Mesenchymal stem cell (in vitro differentiated cells and primary cell): ENCODE measurements around the gene HYDIN.

Source experiments
- DNase-seq: peaks from one replicate; pipeline ENCODE4 v3.0.0-alpha.2; 2013
- H2AFZ ChIP-seq: one replicate; pipeline ENCODE4 v1.6.1; 2013; ENCODE audit warnings: low read depth, mild to moderate bottlenecking, control low read depth, inconsistent platforms, low read length, moderate library complexity
- H2AK5ac ChIP-seq: 2 replicates; pipeline ENCODE4 v1.6.1; 2013; ENCODE audit warnings: low read length, moderate library complexity, mild to moderate bottlenecking, inconsistent platforms; ENCODE audit not compliant: severe bottlenecking
- H2BK120ac ChIP-seq: one replicate; pipeline ENCODE4 v1.6.1; 2013; ENCODE audit warnings: low read depth, mild to moderate bottlenecking, inconsistent platforms, low read length, moderate library complexity
- H2BK12ac ChIP-seq, 2 experiments: one replicate each; pipeline ENCODE4 v1.6.1; 2013; ENCODE audit warnings: inconsistent platforms in 2 of 2, low read length in 2 of 2, mild to moderate bottlenecking in 2 of 2, moderate library complexity in 2 of 2, control low read depth in 1 of 2
- H2BK15ac ChIP-seq: one replicate; pipeline ENCODE4 v1.6.1; 2013; ENCODE audit warnings: mild to moderate bottlenecking, low read depth, inconsistent platforms; ENCODE audit not compliant: poor library complexity, severe bottlenecking
- H2BK5ac ChIP-seq: 2 replicates; pipeline ENCODE4 v1.6.1; 2013; ENCODE audit warnings: low read depth, mild to moderate bottlenecking, low read length, control low read depth, inconsistent platforms; ENCODE audit not compliant: poor library complexity, severe bottlenecking
- H3K14ac ChIP-seq, 2 experiments: one replicate each; pipeline ENCODE4 v1.6.1; 2013; ENCODE audit warnings: inconsistent platforms in 2 of 2, low read length in 2 of 2, control low read depth in 1 of 2, mild to moderate bottlenecking in 1 of 2, moderate library complexity in 1 of 2
- H3K18ac ChIP-seq, 2 experiments: one replicate each; pipeline ENCODE4 v1.6.1; 2013; ENCODE audit warnings: inconsistent platforms in 2 of 2, low read length in 2 of 2, control low read depth in 1 of 2, low read depth in 1 of 2, mild to moderate bottlenecking in 1 of 2
- H3K23ac ChIP-seq, 2 experiments: one replicate each; pipeline ENCODE4 v1.6.1; 2013; ENCODE audit warnings: inconsistent platforms in 2 of 2, low read length in 2 of 2, mild to moderate bottlenecking in 2 of 2, moderate library complexity in 2 of 2, control low read depth in 1 of 2
- H3K27ac ChIP-seq: 2 replicates; pipeline ENCODE4 v1.5.1; 2013; ENCODE audit warnings: mild to moderate bottlenecking, moderate library complexity, low read length, control low read depth, inconsistent platforms; ENCODE audit not compliant: poor library complexity, severe bottlenecking
- H3K27me3 ChIP-seq, 2 experiments: 2 replicates each; pipeline versions ENCODE4 v1.6.1 to v1.7.0; 2013; ENCODE audit warnings: low read length in 2 of 2, mild to moderate bottlenecking in 2 of 2, moderate library complexity in 2 of 2, control low read depth in 1 of 2, inconsistent platforms in 1 of 2; ENCODE audit not compliant: control insufficient read depth in 1 of 2, insufficient read depth in 1 of 2
- H3K36me3 ChIP-seq, 2 experiments: 2 replicates each; pipeline versions ENCODE4 v1.6.1 to v1.7.0; 2013; ENCODE audit warnings: low read length in 2 of 2, control low read depth in 1 of 2, inconsistent platforms in 1 of 2, low read depth in 1 of 2, mild to moderate bottlenecking in 1 of 2; ENCODE audit not compliant: insufficient read depth in 2 of 2, control insufficient read depth in 1 of 2
- H3K4ac ChIP-seq, 2 experiments: one replicate each; pipeline ENCODE4 v1.6.1; 2013; ENCODE audit warnings: inconsistent platforms in 2 of 2, low read length in 2 of 2, mild to moderate bottlenecking in 2 of 2, moderate library complexity in 2 of 2, control low read depth in 1 of 2, low read depth in 1 of 2
- H3K4me1 ChIP-seq: 2 replicates; pipeline ENCODE4 v1.6.1; 2013; ENCODE audit warnings: low read depth, low read length, control low read depth; ENCODE audit not compliant: control insufficient read depth, insufficient read depth
- H3K4me2 ChIP-seq: 2 replicates; pipeline ENCODE4 v1.6.1; 2013; ENCODE audit warnings: low read length, mild to moderate bottlenecking, inconsistent platforms; ENCODE audit not compliant: poor library complexity, severe bottlenecking
- H3K4me3 ChIP-seq, 2 experiments: 2 replicates each; pipeline versions ENCODE4 v1.5.1 to v1.7.0; 2013; ENCODE audit warnings: low read length in 2 of 2, mild to moderate bottlenecking in 2 of 2, control low read depth in 1 of 2, low read depth in 1 of 2; ENCODE audit not compliant: insufficient read depth in 1 of 2
- H3K79me1 ChIP-seq: replicated peaks from 2 replicates; pipeline ENCODE4 v1.6.1; 2013; ENCODE audit warnings: mild to moderate bottlenecking, control low read depth, low read length, inconsistent platforms; ENCODE audit not compliant: poor library complexity, severe bottlenecking
- H3K9ac ChIP-seq: 2 replicates; pipeline ENCODE4 v1.7.0; 2013; ENCODE audit warnings: mild to moderate bottlenecking, low read length, moderate library complexity
- H3K9me3 ChIP-seq: 2 replicates; pipeline ENCODE4 v1.7.0; 2013; ENCODE audit warnings: mild to moderate bottlenecking, low read length; ENCODE audit not compliant: control insufficient read depth
- H4K8ac ChIP-seq: one replicate; pipeline ENCODE4 v1.6.1; 2013; ENCODE audit warnings: inconsistent platforms, mild to moderate bottlenecking, low read length, moderate library complexity
- H4K91ac ChIP-seq: one replicate; pipeline ENCODE4 v1.6.1; 2013; ENCODE audit warnings: mild to moderate bottlenecking, low read length, inconsistent platforms
- WGBS: methylation state at CpG from one replicate; pipeline ENCODE4 v1.1.7; 2013; ENCODE audit warnings: mixed read lengths; 5-methylcytosine and 5-hydroxymethylcytosine counted together

The HYDIN gene

DNA sequence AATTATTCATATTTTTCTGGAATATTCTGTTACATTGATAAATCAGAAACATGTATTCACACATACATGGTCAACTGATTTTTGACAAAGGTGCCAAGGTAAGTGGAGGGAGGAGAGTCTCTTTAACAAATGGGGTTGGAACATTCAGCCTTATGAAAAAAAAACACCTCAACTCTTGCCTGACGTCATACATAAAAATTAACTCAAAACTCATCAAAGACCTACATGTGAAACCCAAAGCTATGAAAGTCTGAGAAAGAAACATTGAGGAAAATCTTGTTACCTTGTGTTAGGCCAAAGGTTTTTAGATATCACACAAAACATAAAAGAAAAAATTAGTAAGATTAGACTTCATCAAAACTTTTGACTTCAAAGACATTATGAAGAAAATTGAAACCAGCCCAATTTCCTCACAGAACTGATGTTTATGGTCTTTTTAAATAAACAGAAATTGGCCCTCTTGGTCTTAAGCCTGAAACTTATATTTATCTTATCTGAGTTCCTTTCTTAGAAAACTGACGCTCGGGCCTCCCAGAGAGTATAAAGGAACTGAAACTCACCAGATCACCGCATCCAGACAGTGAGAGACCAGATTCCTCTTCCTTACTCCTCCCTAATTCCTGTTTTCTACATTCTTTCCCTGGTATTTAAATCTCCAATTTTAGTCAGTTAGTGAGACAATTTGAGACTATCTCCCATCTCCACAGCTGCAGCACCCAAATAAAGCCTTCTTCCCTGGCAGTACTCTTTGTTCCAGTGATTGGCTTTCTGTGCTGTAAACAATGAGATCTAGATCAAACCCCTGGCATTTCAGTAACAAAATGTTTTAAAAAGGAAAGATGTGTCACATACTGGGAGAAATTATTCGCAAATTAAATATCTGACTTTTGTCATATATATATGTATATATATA is 4.0 kb downstream of the HYDIN start:
- Histone ChIP-seq H3K9ac (no peak overlapping the region), H3K79me1 (no peaks in the 10 kb centered on the region), H4K91ac (no peak overlapping the region), H2BK15ac (no peak overlapping the region), H3K27ac (no peak overlapping the region), H2BK120ac (no peak overlapping the region), H2BK12ac (no peak overlapping the region), H3K23ac (no peak overlapping the region), H3K27me3 (no peaks in the 10 kb centered on the region), H3K36me3 (no peaks in the 10 kb centered on the region), H3K14ac (no peak overlapping the region), H3K9me3 (peaks cover 25% of the 10 kb centered on the region), H3K4me3 (no peak overlapping the region), H3K4me1 (peaks cover 2% of the 10 kb centered on the region), H2AFZ (no peak overlapping the region), H2AK5ac (no peak overlapping the region), H3K4me2 (no peak overlapping the region), H4K8ac (no peak overlapping the region), H3K4ac (no peak overlapping the region), H2BK5ac (no peak overlapping the region), H3K18ac (no peak overlapping the region)
- 82% methylated on average over 3 of the region's 5 CpGs for WGBS
- no peak for DNase-seq

DNA sequence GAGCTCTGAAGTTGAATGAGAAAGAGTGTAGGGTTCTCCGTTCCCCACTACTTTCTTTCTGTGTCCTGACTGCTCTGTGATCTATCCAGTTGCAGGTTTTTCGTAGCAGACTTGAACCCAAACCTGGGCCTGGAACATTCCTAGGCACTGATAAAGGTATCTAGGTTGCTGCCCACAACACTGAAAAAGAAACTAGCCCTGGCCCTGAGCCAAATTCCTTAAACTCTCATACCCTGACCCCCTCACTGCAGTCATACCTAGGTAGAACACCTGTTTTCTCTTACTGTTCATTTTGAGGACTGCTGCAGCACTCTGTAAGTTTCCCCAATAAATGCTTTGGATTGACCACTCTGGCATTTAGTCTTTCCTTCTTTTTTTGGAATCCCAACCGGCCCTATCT is 5.4 kb downstream of the HYDIN start:
- no peak for DNase-seq
- Histone ChIP-seq H4K8ac (no peak overlapping the region), H3K27ac (no peak overlapping the region), H3K9me3 (peaks cover 20% of the 10 kb centered on the region), H3K9ac (no peak overlapping the region), H2BK15ac (no peak overlapping the region), H3K79me1 (no peaks in the 10 kb centered on the region), H3K4me1 (no peaks in the 10 kb centered on the region), H4K91ac (no peak overlapping the region), H3K4me2 (no peak overlapping the region), H3K14ac (no peak overlapping the region), H3K18ac (no peak overlapping the region), H3K4ac (no peak overlapping the region), H3K4me3 (no peak overlapping the region), H3K36me3 (no peaks in the 10 kb centered on the region), H3K27me3 (no peaks in the 10 kb centered on the region), H2BK12ac (no peak overlapping the region), H3K23ac (no peak overlapping the region), H2AFZ (no peak overlapping the region), H2BK120ac (no peak overlapping the region), H2AK5ac (no peak overlapping the region), H2BK5ac (no peak overlapping the region)
- 75% methylated on average over 3 of the region's 3 CpGs for WGBS

DNA sequence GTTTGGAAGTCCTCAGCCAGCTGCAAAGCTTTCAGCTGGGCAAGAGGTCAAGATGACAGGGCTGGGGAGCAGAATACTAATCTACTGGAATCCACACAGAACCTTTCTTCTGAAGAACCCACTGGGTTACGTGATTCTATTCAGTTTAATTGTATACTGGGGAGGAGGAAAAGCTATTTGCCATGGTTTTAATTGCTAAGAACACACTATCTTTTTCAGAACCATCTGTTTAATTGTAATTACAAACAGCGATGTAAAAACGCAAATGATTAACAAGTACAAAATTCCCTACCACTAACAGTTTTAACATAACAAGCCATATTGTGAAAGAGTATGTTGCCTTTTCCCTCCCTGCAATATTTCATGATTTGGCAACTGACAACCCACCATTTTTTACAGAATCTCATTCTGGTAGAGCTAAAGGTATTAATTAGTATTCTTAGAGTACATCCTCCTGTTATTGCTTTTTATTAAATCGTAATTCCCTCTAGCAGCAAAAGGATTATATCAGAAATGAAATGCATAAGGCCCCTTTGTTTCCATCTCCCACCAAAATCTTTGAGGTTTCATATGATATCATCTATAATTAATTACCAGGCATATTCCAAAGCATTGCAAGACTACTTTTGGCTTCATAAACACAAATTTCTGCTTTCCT is 12.1 kb downstream of the HYDIN start:
- H2BK5ac ChIP-seq, result no peak overlapping the region
- no peak overlapping the region for H3K4me3 ChIP-seq
- H3K4me2 ChIP-seq, result no peak overlapping the region
- no peak overlapping the region for H3K9ac ChIP-seq
- H4K8ac ChIP-seq, result no peak overlapping the region
- H3K27ac ChIP-seq, result no peak overlapping the region
- DNase-seq, result no peak
- H2BK12ac ChIP-seq, result no peak overlapping the region
- H3K9me3 ChIP-seq, result peaks cover 3% of the 10 kb centered on the region
- no peak overlapping the region for H3K4ac ChIP-seq
- WGBS, result 69% methylated on average over 3 of the region's 4 CpGs
- no peak overlapping the region for H3K18ac ChIP-seq
- no peak overlapping the region for H2BK15ac ChIP-seq
- H3K14ac ChIP-seq, result no peak overlapping the region
- no peaks in the 10 kb centered on the region for H3K4me1 ChIP-seq
- no peaks in the 10 kb centered on the region for H3K27me3 ChIP-seq
- H2AK5ac ChIP-seq, result no peak overlapping the region
- H2AFZ ChIP-seq, result no peak overlapping the region
- no peak overlapping the region for H4K91ac ChIP-seq
- no peaks in the 10 kb centered on the region for H3K79me1 ChIP-seq
- no peak overlapping the region for H2BK120ac ChIP-seq
- no peaks in the 10 kb centered on the region for H3K36me3 ChIP-seq
- H3K23ac ChIP-seq, result no peak overlapping the region

DNA sequence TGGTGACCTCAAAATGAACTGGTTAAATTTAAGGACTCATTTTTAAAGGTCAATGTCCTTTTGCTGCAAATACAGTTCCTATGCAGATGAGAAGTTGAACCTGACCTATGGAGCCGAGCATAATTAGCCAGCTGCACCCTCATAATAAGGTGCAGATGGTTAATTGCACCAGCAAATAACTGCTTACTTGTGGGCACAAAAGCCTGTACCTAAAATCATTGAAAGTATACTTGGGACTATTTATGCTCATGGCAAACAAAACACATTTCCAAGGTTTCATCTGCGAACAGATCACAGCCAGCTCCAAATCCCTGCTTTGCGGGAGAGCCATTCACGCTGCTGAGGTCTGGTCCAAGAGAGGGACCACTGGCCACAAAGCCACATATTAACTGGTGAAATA is 13.0 kb downstream of the HYDIN start:
- WGBS, result 94% methylated on average over 4 of the region's 4 CpGs
- H2BK5ac ChIP-seq, result no peak overlapping the region
- H2BK120ac ChIP-seq, result no peak overlapping the region
- H3K18ac ChIP-seq, result no peak overlapping the region
- H3K4me3 ChIP-seq, result no peak overlapping the region
- H2AK5ac ChIP-seq, result no peak overlapping the region
- no peaks in the 10 kb centered on the region for H3K27me3 ChIP-seq
- no peaks in the 10 kb centered on the region for H3K79me1 ChIP-seq
- no peak overlapping the region for H4K8ac ChIP-seq
- no peak overlapping the region for H3K23ac ChIP-seq
- no peak overlapping the region for H2BK15ac ChIP-seq
- no peaks in the 10 kb centered on the region for H3K4me1 ChIP-seq
- peaks cover 3% of the 10 kb centered on the region for H3K9me3 ChIP-seq
- H3K36me3 ChIP-seq, result no peaks in the 10 kb centered on the region
- H4K91ac ChIP-seq, result no peak overlapping the region
- no peak overlapping the region for H2BK12ac ChIP-seq
- H2AFZ ChIP-seq, result no peak overlapping the region
- no peak overlapping the region for H3K9ac ChIP-seq
- DNase-seq, result no peak
- H3K14ac ChIP-seq, result no peak overlapping the region
- H3K4me2 ChIP-seq, result no peak overlapping the region
- H3K4ac ChIP-seq, result no peak overlapping the region
- H3K27ac ChIP-seq, result no peak overlapping the region
